HEK293 (cell line): ENCODE results near the gene FCHO2.

ENCODE experiments used
- CTCF ChIA-PET: fragments of 350-600 bp; formaldehyde crosslinking; extraction: SDS; loops from one replicate; lab custom pipeline; 2021; ENCODE audit warnings: antibody characterized with exemption; lab: Yijun Ruan, JAX
- POLR2A ChIA-PET: fragments of 300-600 bp; formaldehyde crosslinking; extraction: SDS; loops from one replicate; lab custom pipeline; 2020; ENCODE audit warnings: antibody characterized with exemption, inconsistent platforms; lab: Yijun Ruan, JAX
- H3K27ac ChIP-seq: fragments of 200-500 bp; sonication (Bioruptor generic); 2 replicates; pipeline ENCODE4 v1.5.1; 2014; ENCODE audit warnings: low read depth, low read length, control low read depth, inconsistent platforms; ENCODE audit errors: extremely low read depth
- H3K36me3 ChIP-seq, 2 experiments: fragments of 200-500 bp in 1 of 2; sonication (Bioruptor generic) in 1 of 2; 1 replicate in 1 of 2; 2 replicates in 1 of 2; pipeline ENCODE4 v1.5.1; 2014 to 2017; ENCODE audit warnings: inconsistent platforms in 2 of 2, low read length in 2 of 2; ENCODE audit not compliant: control insufficient read depth in 2 of 2, insufficient read depth in 1 of 2
- H3K4me1 ChIP-seq: fragments of 200-500 bp; sonication (Bioruptor generic); 2 replicates; pipeline ENCODE4 v1.5.1; 2014; ENCODE audit warnings: mild to moderate bottlenecking, low read length, inconsistent platforms; ENCODE audit not compliant: control insufficient read depth, insufficient read depth
- H3K4me3 ChIP-seq: 2 replicates; pipeline ENCODE4 v1.5.1; 2011; ENCODE audit warnings: low read depth, mild to moderate bottlenecking, control low read depth, low read length, moderate library complexity
- H3K9me3 ChIP-seq: fragments of 200-500 bp; sonication (Bioruptor generic); 2 replicates; pipeline ENCODE4 v1.5.1; 2014; ENCODE audit warnings: low read depth, low read length, inconsistent platforms; ENCODE audit not compliant: control insufficient read depth, insufficient read depth
- GFI1B ChIP-seq: fragments of 450-650 bp; formaldehyde crosslinking; IDR thresholded peaks from 2 replicates; pipeline ENCODE4 v1.5.1; 2016; ENCODE audit warnings: missing biosample characterization, missing genetic modification characterization
- GLIS1 ChIP-seq: fragments of 450-650 bp; formaldehyde crosslinking; IDR thresholded peaks from 2 replicates; pipeline ENCODE4 v1.5.1; 2016; ENCODE audit warnings: missing biosample characterization, missing genetic modification characterization
- KLF1 ChIP-seq: fragments of 450-650 bp; formaldehyde crosslinking; IDR thresholded peaks from 2 replicates; pipeline ENCODE4 v1.5.1; 2016; ENCODE audit warnings: missing biosample characterization, missing genetic modification characterization
- KLF16 ChIP-seq: fragments of 450-650 bp; formaldehyde crosslinking; IDR thresholded peaks from 2 replicates; pipeline ENCODE4 v1.5.1; 2017; ENCODE audit warnings: missing biosample characterization, missing genetic modification characterization
- SP7 ChIP-seq: fragments of 450-650 bp; formaldehyde crosslinking; IDR thresholded peaks from 2 replicates; pipeline ENCODE4 v1.5.1; 2016; ENCODE audit warnings: missing biosample characterization, missing genetic modification characterization
- YY1 ChIP-seq: fragments of 450-650 bp; formaldehyde crosslinking; IDR thresholded peaks from 2 replicates; pipeline ENCODE4 v1.5.1; 2018; ENCODE audit warnings: missing biosample characterization, missing genetic modification characterization
- ZBTB21 ChIP-seq: fragments of 450-650 bp; formaldehyde crosslinking; IDR thresholded peaks from 2 replicates; pipeline ENCODE4 v1.5.1; 2017; ENCODE audit warnings: missing biosample characterization, missing genetic modification characterization
- ZNF132 ChIP-seq: fragments of 450-650 bp; formaldehyde crosslinking; IDR thresholded peaks from 2 replicates; pipeline ENCODE4 v1.5.1; 2017; ENCODE audit warnings: missing biosample characterization, missing genetic modification characterization, borderline replicate concordance
- ZNF19 ChIP-seq: fragments of 450-650 bp; formaldehyde crosslinking; IDR thresholded peaks from 2 replicates; pipeline ENCODE4; 2016; ENCODE audit warnings: missing biosample characterization, missing genetic modification characterization, low read depth
- ZNF366 ChIP-seq: fragments of 450-650 bp; formaldehyde crosslinking; conservative IDR thresholded peaks from 2 replicates; pipeline ENCODE4 v1.5.1; 2016; ENCODE audit warnings: missing biosample characterization, missing genetic modification characterization
- ZNF37A ChIP-seq: fragments of 450-650 bp; IDR thresholded peaks from 2 replicates; pipeline ENCODE4 v1.5.1; 2018; ENCODE audit warnings: missing biosample characterization, missing genetic modification characterization
- ZNF423 ChIP-seq: fragments of 450-650 bp; formaldehyde crosslinking; IDR thresholded peaks from 2 replicates; pipeline ENCODE4 v1.5.1; 2016; ENCODE audit warnings: missing biosample characterization, missing genetic modification characterization
- ZNF544 ChIP-seq: fragments of 450-650 bp; formaldehyde crosslinking; IDR thresholded peaks from 2 replicates; pipeline ENCODE4 v1.5.0; 2017; ENCODE audit warnings: missing biosample characterization, missing genetic modification characterization
- ZNF621 ChIP-seq: fragments of 450-650 bp; formaldehyde crosslinking; IDR thresholded peaks from 2 replicates; pipeline ENCODE4 v1.5.1; 2017; ENCODE audit warnings: missing biosample characterization, missing genetic modification characterization
- ZNF623 ChIP-seq: fragments of 450-650 bp; formaldehyde crosslinking; IDR thresholded peaks from 2 replicates; pipeline ENCODE4 v1.5.1; 2016; ENCODE audit warnings: missing biosample characterization, missing genetic modification characterization
- ZNF664 ChIP-seq: fragments of 450-650 bp; formaldehyde crosslinking; IDR thresholded peaks from 2 replicates; pipeline ENCODE4 v1.5.1; 2016; ENCODE audit warnings: missing biosample characterization, missing genetic modification characterization
- ZNF76 ChIP-seq: fragments of 450-650 bp; formaldehyde crosslinking; IDR thresholded peaks from 2 replicates; pipeline ENCODE4; 2016; ENCODE audit warnings: low read depth, missing biosample characterization, missing genetic modification characterization, borderline replicate concordance
- ZNF843 ChIP-seq: fragments of 450-650 bp; formaldehyde crosslinking; IDR thresholded peaks from 2 replicates; pipeline ENCODE4 v1.5.1; 2016; ENCODE audit warnings: missing biosample characterization, missing genetic modification characterization
- TF ChIP-seq, protein P1 (sequence below): fragments of 450-650 bp; formaldehyde crosslinking; IDR thresholded peaks from 2 replicates; pipeline ENCODE4 v1.5.1; 2017; ENCODE audit warnings: missing biosample characterization, missing genetic modification characterization
- TF ChIP-seq, protein P2 (sequence below): fragments of 450-650 bp; formaldehyde crosslinking; IDR thresholded peaks from 2 replicates; pipeline ENCODE4 v1.5.1; 2016; ENCODE audit warnings: missing biosample characterization, missing genetic modification characterization
- TF ChIP-seq, protein P3 (sequence below): fragments of 450-650 bp; formaldehyde crosslinking; IDR thresholded peaks from 2 replicates; pipeline ENCODE4 v1.5.1; 2016; ENCODE audit warnings: missing biosample characterization, missing genetic modification characterization
- TF ChIP-seq, protein P4 (sequence below): fragments of 450-650 bp; formaldehyde crosslinking; IDR thresholded peaks from 2 replicates; pipeline ENCODE4 v1.5.1; 2016; ENCODE audit warnings: missing biosample characterization, missing genetic modification characterization, low read depth
- TF ChIP-seq, protein P5 (sequence below): fragments of 450-650 bp; formaldehyde crosslinking; IDR thresholded peaks from 2 replicates; pipeline ENCODE4 v1.5.1; 2017; ENCODE audit warnings: missing biosample characterization, missing genetic modification characterization
- TF ChIP-seq, protein P6 (sequence below): fragments of 450-650 bp; formaldehyde crosslinking; IDR thresholded peaks from 2 replicates; pipeline ENCODE4 v1.5.1; 2017; ENCODE audit warnings: missing biosample characterization, missing genetic modification characterization
- TF ChIP-seq, protein P7 (sequence below): fragments of 450-650 bp; formaldehyde crosslinking; IDR thresholded peaks from 2 replicates; pipeline ENCODE4 v1.5.1; 2017; ENCODE audit warnings: missing biosample characterization, mild to moderate bottlenecking, missing genetic modification characterization, moderate library complexity

Gene FCHO2

DNA sequence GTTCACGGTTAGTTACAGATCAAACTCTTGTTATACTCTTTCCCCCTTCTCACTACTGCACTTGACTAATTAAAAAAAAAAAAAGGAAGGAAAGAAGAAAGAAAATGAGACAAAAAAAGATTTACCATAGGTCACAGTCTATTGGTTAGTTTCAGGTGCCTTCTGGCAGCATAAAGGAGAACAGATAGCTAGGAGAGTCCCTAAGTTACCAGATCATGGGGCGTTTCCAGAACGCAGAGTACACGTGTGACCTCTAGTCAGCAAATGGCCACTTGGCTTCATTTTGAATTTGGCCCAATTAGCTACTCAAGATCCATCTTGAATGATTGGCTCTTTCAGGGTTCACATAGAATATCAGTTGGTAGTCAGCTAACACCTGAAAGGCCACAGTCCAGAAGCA, 144.3 kb downstream of the FCHO2 start:
- CTCF ChIA-PET = interaction anchor here (0.6 kb wide), 1 partner anchor 79 kb away, joined by 3 read pairs; no protein-coding TSS in a partner anchor
- H3K9me3 ChIP-seq = no peaks in the 10 kb centered on the region
- H3K36me3 ChIP-seq = no peaks in the 10 kb centered on the region
- 0 out of 2 replicates have a peak, but pooled peaks cover 4% of the 10 kb centered on the region for H3K4me1 ChIP-seq
- POLR2A ChIA-PET = no interaction called here
- H3K27ac ChIP-seq = no peak overlapping the region
- H3K4me3 ChIP-seq = no peak overlapping the region
- TF ChIP-seq GFI1B (tag by site-specific recombination) = no peak

DNA sequence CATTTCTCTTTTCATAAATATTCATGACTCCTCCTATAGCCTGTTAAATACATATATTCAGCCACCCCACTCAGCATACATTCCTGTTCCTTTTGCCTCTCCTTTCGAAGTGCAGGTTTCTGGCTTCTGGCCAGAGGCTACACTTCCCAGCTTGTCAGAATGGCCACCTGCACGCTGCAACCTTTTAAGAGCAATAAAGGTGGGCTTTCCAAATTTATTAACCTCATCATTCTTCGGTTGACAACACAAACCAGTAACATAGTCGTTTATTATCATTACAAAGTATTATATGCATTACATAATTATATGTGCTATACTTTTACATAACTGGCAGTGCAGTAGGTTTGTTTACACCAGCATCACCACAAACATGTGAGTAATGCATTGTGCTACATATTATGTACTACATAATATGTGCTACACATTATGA, 148.0 kb downstream of the FCHO2 start:
- no peaks in the 10 kb centered on the region for H3K36me3 ChIP-seq
- CTCF ChIA-PET = no interaction called here
- H3K9me3 ChIP-seq = no peaks in the 10 kb centered on the region
- H3K27ac ChIP-seq = no peak overlapping the region
- no peak overlapping the region for H3K4me3 ChIP-seq
- POLR2A ChIA-PET = no interaction called here
- 0 out of 2 replicates have a peak, but pooled peaks cover 2% of the 10 kb centered on the region for H3K4me1 ChIP-seq
- TF ChIP-seq, protein P1, sequence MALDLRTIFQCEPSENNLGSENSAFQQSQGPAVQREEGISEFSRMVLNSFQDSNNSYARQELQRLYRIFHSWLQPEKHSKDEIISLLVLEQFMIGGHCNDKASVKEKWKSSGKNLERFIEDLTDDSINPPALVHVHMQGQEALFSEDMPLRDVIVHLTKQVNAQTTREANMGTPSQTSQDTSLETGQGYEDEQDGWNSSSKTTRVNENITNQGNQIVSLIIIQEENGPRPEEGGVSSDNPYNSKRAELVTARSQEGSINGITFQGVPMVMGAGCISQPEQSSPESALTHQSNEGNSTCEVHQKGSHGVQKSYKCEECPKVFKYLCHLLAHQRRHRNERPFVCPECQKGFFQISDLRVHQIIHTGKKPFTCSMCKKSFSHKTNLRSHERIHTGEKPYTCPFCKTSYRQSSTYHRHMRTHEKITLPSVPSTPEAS (tag by site-specific recombination) = no peak
- TF ChIP-seq KLF16 = no peak
- TF ChIP-seq ZNF544 = no peak
- TF ChIP-seq, protein P2, sequence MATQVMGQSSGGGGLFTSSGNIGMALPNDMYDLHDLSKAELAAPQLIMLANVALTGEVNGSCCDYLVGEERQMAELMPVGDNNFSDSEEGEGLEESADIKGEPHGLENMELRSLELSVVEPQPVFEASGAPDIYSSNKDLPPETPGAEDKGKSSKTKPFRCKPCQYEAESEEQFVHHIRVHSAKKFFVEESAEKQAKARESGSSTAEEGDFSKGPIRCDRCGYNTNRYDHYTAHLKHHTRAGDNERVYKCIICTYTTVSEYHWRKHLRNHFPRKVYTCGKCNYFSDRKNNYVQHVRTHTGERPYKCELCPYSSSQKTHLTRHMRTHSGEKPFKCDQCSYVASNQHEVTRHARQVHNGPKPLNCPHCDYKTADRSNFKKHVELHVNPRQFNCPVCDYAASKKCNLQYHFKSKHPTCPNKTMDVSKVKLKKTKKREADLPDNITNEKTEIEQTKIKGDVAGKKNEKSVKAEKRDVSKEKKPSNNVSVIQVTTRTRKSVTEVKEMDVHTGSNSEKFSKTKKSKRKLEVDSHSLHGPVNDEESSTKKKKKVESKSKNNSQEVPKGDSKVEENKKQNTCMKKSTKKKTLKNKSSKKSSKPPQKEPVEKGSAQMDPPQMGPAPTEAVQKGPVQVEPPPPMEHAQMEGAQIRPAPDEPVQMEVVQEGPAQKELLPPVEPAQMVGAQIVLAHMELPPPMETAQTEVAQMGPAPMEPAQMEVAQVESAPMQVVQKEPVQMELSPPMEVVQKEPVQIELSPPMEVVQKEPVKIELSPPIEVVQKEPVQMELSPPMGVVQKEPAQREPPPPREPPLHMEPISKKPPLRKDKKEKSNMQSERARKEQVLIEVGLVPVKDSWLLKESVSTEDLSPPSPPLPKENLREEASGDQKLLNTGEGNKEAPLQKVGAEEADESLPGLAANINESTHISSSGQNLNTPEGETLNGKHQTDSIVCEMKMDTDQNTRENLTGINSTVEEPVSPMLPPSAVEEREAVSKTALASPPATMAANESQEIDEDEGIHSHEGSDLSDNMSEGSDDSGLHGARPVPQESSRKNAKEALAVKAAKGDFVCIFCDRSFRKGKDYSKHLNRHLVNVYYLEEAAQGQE (tag by site-specific recombination) = no peak
- TF ChIP-seq ZNF623 (tag by site-specific recombination) = no peak
- TF ChIP-seq GLIS1 (tag by site-specific recombination) = no peak; the same call in 1 of the 2 replicates
- TF ChIP-seq ZBTB21 (tag by site-specific recombination) = no peak
- no peak for TF ChIP-seq ZNF621
- TF ChIP-seq, protein P3, sequence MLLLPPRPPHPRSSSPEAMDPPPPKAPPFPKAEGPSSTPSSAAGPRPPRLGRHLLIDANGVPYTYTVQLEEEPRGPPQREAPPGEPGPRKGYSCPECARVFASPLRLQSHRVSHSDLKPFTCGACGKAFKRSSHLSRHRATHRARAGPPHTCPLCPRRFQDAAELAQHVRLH = no peak
- no peak for TF ChIP-seq ZNF843 (tag by site-specific recombination)
- TF ChIP-seq, protein P4, sequence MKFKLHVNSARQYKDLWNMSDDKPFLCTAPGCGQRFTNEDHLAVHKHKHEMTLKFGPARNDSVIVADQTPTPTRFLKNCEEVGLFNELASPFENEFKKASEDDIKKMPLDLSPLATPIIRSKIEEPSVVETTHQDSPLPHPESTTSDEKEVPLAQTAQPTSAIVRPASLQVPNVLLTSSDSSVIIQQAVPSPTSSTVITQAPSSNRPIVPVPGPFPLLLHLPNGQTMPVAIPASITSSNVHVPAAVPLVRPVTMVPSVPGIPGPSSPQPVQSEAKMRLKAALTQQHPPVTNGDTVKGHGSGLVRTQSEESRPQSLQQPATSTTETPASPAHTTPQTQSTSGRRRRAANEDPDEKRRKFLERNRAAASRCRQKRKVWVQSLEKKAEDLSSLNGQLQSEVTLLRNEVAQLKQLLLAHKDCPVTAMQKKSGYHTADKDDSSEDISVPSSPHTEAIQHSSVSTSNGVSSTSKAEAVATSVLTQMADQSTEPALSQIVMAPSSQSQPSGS = 0 out of 2 replicates have a peak, but pooled peaks have one; percentile 61
- TF ChIP-seq ZNF76 = no peak
- TF ChIP-seq ZNF132 = no peak
- no peak for TF ChIP-seq KLF1 (tag by site-specific recombination)
- 0 out of 2 replicates have a peak, but pooled peaks have one; percentile 8 for TF ChIP-seq YY1 (tag by site-specific recombination)
- TF ChIP-seq ZNF664 (tag by site-specific recombination) = no peak
- TF ChIP-seq ZNF19 (tag by site-specific recombination) = no peak
- 0 out of 2 replicates have a peak, but pooled peaks have one; percentile 21 for TF ChIP-seq ZNF366 (tag by site-specific recombination)
- TF ChIP-seq, protein P5, sequence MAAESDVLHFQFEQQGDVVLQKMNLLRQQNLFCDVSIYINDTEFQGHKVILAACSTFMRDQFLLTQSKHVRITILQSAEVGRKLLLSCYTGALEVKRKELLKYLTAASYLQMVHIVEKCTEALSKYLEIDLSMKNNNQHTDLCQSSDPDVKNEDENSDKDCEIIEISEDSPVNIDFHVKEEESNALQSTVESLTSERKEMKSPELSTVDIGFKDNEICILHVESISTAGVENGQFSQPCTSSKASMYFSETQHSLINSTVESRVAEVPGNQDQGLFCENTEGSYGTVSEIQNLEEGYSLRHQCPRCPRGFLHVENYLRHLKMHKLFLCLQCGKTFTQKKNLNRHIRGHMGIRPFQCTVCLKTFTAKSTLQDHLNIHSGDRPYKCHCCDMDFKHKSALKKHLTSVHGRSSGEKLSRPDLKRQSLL (tag by site-specific recombination) = no peak
- peak; percentile 84; the same call in 1 of the 2 replicates for TF ChIP-seq SP7
- TF ChIP-seq ZNF37A = no peak
- TF ChIP-seq, protein P6, sequence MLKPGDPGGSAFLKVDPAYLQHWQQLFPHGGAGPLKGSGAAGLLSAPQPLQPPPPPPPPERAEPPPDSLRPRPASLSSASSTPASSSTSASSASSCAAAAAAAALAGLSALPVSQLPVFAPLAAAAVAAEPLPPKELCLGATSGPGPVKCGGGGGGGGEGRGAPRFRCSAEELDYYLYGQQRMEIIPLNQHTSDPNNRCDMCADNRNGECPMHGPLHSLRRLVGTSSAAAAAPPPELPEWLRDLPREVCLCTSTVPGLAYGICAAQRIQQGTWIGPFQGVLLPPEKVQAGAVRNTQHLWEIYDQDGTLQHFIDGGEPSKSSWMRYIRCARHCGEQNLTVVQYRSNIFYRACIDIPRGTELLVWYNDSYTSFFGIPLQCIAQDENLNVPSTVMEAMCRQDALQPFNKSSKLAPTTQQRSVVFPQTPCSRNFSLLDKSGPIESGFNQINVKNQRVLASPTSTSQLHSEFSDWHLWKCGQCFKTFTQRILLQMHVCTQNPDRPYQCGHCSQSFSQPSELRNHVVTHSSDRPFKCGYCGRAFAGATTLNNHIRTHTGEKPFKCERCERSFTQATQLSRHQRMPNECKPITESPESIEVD (tag by site-specific recombination) = peak; percentile 54
- no peak for TF ChIP-seq ZNF423 (tag by site-specific recombination)
- TF ChIP-seq, protein P7, sequence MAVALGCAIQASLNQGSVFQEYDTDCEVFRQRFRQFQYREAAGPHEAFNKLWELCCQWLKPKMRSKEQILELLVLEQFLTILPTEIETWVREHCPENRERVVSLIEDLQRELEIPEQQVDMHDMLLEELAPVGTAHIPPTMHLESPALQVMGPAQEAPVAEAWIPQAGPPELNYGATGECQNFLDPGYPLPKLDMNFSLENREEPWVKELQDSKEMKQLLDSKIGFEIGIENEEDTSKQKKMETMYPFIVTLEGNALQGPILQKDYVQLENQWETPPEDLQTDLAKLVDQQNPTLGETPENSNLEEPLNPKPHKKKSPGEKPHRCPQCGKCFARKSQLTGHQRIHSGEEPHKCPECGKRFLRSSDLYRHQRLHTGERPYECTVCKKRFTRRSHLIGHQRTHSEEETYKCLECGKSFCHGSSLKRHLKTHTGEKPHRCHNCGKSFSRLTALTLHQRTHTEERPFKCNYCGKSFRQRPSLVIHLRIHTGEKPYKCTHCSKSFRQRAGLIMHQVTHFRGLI (tag by site-specific recombination) = no peak
